Measurements from ENCODE around the gene ARSG.
"Not testable (repeated sequence)": the region's sequence is repeated elsewhere in the genome, so short reads cannot be mapped to it uniquely, and the experiment has no call there.

- TF ChIP-seq CTCF, POLR2A, POLR2AphosphoS5, EP300 (IDR thresholded peaks at IDR 0.05): not testable (repeated sequence)
Measured at GRCh38 chr17:68355108-68355507, 63.8 kb downstream of the ARSG start.

All from gastroesophageal sphincter (tissue), 3 donors.